ENCODE measurements around the gene PRKAR2A. TPM values are rescaled to one million over a fixed set of nuclear protein-coding genes. Genes with fewer than 3 reads are reported as not detected.
"Not testable (repeated sequence)": the region's sequence is repeated elsewhere in the genome, so short reads cannot be mapped to it uniquely, and the experiment has no call there.

The PRKAR2A gene
- polyA plus RNA-seq, 4 donors, result 38.5 to 46.2 (median 43.8) TPM

DNA sequence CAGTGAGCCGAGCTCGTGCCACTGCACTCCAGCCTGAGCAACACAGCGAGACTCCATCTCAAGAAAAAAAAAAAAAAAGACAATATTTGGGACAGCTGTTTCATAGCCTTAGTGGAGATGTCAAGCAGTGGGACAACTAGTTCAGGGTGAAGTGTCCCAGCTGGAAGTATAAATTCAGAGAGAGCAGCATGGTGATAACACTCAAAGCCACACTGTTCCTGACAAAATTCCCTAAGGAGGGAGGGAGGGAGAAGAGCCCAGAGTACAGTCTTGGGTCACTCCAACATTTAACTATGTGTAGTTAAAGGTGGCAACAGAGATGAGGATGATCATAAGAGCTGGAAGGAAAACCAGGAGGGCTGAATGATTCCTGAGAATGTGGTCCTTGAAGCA is 109.5 kb downstream of the PRKAR2A start:
- peak in 2 of 4 donors; percentile 54 to 70 for DNase-seq (ENCODE audit: low read depth in 4 of 4, low spot score in 3 of 4)

DNA sequence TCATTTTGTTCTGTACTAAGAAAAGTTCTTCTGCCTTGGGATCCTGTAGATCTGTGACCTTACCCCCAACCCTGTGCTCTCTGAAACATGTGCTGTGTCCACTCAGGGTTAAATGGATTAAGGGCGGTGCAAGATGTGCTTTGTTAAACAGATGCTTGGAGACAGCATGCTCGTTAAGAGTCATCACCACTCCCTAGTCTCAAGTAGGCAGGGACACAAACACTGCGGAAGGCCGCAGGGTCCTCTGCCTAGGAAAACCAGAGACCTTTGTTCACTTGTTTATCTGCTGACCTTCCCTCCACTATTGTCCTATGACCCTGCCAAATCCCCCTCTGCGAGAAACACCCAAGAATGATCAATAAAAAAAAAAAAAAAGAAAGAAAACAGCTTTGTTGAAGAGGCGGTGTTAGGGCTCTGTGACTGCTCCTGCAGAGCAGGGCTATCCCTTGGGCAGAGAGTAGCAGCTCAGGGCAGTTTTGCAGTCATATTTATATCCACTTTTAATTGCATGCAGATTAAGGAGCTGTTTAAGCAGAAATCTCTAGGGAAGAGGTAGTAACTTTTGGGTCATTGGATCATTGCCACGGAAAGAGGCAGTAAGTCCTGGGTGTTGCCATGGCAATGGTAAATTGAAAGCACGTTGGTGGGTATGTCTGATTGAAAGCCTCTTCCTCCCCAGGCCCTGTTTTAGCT is 112.5 kb downstream of the PRKAR2A start:
- not testable (repeated sequence) for DNase-seq (ENCODE audit: low read depth in 4 of 4, low spot score in 3 of 4)

DNA sequence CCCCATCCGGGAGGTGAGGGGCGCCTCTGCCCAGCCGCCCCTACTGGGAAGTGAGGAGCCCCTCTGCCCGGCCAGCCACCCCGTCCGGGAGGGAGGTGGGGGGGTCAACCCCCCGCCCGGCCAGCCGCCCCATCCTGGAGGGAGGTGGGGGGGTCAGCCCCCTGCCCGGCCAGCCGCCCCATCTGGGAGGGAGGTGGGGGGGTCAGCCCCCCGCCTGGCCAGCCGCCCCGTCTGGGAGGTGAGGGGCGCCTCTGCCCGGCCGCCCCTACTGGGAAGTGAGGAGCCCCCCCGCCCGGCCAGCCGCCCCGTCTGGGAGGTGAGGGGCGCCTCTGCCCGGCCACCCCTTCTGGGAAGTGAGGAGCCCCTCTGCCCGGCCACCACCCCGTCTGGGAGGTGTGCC is 113.1 kb downstream of the PRKAR2A start:
- not testable (repeated sequence) for DNase-seq (ENCODE audit: low read depth in 4 of 4, low spot score in 3 of 4)

DNA sequence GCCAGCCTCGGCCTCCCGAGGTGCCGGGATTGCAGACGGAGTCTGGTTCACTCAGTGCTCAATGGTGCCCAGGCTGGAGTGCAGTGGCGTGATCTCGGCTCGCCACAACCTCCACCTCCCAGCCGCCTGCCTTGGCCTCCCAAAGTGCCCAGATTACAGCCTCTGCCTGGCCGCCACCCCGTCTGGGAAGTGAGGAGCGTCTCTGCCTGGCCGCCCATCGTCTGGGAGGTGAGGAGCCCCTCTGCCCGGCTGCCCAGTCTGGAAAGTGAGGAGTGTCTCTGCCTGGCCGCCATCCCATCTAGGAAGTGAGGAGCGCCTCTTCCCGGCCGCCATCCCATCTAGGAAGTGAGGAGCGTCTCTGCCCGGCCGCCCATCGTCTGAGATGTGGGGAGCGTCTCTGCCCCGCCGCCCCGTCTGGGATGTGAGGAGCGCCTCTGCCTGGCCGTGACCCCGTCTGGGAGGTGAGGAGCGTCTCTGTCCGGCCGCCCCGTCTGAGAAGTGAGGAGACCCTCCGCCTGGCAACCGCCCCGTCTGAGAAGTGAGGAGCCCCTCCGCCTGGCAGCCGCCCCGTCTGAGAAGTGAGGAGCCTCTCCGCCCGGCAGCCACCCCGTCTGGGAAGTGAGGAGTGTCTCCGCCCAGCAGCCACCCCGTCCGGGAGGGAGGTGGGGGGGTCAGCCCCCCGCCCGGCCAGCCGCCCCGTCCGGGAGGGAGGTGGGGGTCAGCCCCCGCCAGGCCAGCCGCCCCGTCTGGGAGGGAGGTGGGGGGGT is 113.7 kb downstream of the PRKAR2A start:
- not testable (repeated sequence) for DNase-seq (ENCODE audit: low read depth in 4 of 4, low spot score in 3 of 4)

DNA sequence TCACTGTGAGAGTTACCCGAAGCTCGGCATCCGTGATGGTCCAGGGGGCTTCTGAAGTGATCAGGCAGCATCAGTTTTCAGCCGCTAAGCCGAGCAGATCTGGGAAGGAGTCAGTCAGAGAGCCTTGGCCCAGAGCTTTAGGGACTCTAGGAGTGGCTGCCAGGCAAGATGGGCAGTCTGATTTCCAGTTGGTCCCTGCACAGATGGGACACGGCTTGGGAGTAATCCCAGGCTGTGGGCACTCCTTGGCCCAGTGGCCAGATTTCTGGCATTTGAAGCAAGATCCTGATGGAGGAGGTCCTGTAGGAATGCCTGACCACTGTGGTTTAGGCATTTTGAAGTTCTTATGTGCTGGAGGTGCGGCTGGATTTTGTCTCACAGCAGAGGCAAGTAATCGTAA is 120.2 kb downstream of the PRKAR2A start:
- no peak for DNase-seq (ENCODE audit: low read depth in 4 of 4, low spot score in 3 of 4)

DNA sequence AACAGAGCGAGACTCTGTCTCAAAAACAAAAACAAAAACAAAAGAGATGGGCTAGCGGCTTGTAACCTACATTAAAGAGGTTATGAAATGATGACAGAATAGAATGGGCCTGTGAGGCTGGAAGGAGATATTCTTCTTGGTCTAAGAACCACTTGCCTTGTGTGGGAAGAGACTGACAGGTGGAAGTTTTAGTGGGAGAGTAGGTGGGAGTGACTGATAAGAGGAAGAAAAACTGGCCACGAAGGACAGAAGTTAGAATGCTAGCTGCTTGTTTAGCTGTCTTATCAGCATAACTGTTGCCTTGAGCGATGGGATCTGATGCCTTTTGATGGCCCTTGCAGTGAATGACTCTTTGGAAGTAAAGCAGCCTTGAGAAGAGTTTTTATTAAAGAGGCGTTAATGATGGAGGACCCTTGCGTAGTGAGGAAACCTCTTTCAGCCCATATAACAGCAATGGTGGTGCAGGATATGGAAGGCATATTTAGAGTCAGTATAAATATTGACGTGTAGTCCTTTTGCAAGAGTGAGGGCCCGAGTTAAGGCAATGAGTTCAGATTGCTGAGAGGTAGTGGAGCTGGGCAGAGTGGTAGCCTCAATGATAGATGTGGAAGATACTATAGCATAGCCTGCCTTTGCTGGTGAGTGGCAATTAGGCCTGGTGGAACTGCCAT is 122.4 kb downstream of the PRKAR2A start:
- DNase-seq (ENCODE audit: low read depth in 4 of 4, low spot score in 3 of 4), result not testable (repeated sequence)

DNA sequence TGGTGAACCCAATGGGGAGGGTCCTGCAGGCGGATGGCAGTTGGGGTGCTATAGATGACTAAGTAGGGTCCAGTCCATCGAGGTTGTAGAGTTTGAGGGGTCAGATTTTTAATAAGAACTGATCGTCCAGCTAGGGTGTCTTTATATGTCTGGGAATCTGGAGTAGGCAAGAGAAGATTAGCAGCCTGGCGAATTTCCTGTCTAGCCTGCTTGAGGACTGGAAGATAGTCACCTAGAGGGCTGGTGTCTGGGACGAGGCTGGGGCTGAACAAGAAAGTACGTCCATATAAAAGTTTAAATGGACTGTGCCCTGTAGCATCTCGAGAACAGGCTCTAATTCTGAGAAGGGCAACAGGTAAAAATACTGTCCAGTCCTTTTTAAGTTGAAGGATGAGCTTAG is 123.9 kb downstream of the PRKAR2A start:
- no peak for DNase-seq (ENCODE audit: low read depth in 4 of 4, low spot score in 3 of 4)

DNA sequence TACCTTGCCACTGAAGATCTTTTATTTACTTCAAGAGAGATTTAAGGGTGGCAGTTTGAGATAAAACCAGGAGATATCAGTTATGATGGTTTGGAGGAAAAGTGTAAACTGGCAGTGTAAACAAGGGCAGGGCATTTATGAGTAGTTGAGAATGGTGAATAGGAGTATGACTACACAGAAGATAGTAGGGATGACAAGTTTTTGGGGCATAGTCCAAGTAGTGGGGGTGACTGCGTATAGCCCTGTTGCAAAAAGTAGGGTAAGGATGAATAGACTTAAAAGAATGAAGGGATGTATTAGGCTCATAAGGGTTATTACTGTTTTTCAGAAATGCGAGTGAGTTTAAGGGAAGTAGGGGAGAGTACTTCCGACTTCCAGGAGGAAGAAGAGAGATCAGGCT is 124.4 kb downstream of the PRKAR2A start:
- not testable (repeated sequence) for DNase-seq (ENCODE audit: low read depth in 4 of 4, low spot score in 3 of 4)

DNA sequence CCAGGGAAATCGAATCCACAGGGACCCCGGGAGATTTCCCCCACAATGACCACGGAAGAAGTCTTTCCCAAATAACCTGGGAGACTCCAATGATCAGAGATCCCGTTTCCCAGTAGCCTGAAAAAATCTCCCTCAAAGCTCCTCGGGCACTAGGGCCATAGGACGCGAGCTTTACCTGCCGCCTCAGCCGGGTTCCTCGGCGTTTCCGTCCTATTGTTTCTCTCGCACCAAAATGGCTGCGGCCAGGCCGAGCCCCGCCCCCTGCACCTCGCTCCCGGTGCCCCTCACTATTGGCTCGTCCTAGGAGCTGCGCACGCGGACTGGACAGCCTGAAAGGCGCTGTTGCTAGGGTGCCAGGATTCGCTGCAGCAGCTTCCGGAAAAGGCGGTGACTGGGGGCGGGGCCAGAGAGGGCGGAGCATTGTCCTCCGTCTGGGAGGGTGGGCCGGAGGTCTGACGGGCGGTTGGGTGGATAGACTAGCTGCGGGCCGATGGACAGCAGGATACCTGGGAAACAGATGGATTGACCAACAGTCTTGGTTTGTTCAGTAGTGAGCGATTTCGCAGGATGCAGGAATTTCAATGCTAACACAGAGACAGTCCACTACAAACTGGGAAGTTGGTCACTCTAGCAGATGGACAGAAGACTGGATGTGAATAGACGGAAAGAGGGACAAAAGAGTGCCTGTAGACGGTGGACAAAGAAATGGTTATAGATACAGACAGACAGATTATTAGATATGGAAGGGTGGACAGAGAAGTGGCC is 130.5 kb downstream of the PRKAR2A start, which contains the start of gene IP6K2:
Gene IP6K2, minus strand, starts transcription at position 240 of the 765 bp plus-strand sequence. CDS start 21,930 bp downstream, outside the sequence.
- peak; percentile 94 to 97 (median 96) for DNase-seq (ENCODE audit: low read depth in 4 of 4, low spot score in 3 of 4)

DNA sequence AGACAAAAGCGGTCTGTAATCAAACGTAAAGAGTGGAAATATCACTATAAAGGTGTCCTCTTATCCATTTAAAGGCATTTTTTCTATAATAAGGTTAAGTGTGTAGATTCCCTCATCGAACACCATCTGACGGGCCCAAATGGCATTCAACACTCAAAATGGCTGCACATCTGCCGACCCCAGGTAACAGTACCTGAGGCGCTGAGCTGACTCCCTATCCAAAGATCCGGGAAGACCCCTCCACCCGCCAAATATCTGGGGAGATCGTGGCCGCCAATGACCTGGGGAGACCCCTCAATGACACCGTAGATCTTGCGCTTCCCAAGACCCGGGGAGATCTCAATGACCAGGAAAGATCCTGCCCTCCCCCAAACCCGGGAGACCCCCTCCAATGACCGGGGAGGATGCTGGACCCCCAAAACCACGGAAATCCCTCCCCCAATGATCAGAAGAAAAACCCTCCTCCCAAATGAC is 131.1 kb downstream of the PRKAR2A start:
- DNase-seq (ENCODE audit: low read depth in 4 of 4, low spot score in 3 of 4), result no peak

DNA sequence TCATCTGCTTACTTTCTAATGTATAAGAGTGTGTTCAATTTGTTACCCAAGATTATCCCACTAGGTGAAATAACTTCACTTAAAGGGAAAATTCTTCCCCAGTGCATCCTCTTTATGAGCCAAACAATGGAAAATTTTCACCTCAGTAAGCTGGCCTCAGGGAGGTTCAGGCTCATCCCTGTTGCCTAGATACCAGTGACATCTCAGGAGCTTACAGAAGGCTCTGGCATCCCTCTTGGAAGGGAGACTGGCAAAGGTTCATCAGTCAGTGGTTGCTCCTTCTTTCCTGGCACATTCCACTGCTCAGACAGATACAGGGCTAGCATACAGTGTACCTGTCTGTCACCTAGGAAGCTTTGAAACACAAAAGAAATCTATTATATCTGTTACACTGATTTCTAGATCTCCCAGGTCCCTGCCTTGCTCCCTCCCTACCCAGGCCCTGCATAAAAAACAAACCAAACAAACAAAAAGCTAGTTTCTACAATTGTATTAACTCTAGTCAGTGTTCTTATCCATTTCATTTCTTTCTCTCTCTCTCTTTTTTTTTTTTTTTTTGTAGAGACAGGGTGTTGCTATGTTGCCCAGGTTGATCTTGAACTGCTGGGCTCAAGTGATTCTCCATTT is 132.4 kb downstream of the PRKAR2A start:
- no peak for DNase-seq (ENCODE audit: low read depth in 4 of 4, low spot score in 3 of 4)

DNA sequence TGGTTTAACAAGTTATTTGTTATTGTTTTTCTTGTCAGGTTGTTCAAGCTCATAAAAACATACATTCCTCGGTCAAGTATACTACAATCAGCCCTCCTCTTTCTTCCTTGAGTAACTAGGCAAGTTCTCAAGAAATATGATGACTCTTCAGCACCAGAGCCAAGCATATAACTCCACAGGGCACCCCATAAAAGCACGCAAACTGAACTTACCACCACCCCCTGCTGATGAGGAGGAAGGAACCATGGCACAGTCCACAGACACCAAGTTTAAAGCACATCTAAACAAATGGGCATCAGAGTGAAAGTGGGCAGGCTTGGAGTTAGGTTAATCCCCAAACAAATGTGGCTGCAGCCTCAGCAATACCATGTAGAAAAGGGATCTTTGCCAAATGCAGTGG is 135.9 kb downstream of the PRKAR2A start:
- no peak for DNase-seq (ENCODE audit: low read depth in 4 of 4, low spot score in 3 of 4)

DNA sequence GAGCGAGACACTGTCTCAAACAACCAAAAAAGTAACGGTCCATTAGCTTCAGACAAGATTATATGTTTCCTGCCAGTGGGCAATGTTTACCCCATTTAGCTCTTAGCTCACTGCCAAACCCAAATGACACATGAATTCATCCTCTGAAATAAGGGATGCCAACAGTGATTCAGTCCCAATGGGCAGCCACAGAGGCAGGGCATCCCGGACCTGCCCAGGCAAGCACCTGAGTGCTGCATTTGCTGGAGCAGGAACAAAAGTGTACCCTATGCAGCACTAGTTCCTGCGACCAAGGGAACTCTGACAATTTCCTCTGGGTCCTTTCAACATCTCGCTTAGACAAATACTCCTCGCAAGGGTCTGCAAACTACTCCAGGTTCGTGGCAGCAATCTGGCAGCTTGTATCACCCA is 138.6 kb downstream of the PRKAR2A start:
- no peak for DNase-seq (ENCODE audit: low read depth in 4 of 4, low spot score in 3 of 4)

DNA sequence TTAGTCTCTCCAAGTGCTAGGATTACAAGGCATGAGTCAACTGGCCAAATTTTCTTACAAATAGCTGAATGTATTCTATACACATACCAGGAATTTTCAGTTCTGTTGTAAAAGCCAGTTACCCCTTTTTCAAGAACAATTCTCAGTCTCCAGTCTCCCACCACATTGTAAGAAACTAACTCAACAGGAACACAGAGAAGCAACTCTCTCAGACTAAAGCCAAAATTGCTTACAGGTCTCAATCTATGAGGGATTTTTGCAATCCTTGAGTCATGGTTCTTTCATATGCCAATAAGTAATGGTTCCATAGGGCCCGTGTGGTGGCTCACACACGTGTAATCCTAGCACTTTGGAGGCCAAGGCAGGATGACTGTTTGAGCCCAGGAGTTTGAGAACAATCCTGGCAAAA is 139.2 kb downstream of the PRKAR2A start:
- no peak for DNase-seq (ENCODE audit: low read depth in 4 of 4, low spot score in 3 of 4)

DNA sequence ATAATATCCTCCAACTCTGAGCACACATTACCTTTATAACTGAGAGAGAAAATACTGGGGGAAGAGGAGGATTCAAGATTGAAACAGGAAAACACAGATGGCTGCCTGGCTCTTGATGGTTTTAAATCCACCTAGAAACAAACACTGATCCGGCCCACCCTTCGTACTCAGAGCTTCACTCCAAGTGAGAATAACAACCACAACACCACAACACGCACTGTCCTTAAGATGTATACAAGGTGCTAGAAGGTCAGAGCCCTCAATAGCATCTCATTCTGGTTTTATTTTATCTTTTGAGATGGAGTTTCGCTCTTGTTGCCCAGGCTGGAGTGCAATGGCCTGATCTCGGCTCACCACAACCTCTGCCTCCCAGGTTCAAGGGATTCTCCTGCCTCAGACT is 140.5 kb downstream of the PRKAR2A start:
- no peak for DNase-seq (ENCODE audit: low read depth in 4 of 4, low spot score in 3 of 4)

DNA sequence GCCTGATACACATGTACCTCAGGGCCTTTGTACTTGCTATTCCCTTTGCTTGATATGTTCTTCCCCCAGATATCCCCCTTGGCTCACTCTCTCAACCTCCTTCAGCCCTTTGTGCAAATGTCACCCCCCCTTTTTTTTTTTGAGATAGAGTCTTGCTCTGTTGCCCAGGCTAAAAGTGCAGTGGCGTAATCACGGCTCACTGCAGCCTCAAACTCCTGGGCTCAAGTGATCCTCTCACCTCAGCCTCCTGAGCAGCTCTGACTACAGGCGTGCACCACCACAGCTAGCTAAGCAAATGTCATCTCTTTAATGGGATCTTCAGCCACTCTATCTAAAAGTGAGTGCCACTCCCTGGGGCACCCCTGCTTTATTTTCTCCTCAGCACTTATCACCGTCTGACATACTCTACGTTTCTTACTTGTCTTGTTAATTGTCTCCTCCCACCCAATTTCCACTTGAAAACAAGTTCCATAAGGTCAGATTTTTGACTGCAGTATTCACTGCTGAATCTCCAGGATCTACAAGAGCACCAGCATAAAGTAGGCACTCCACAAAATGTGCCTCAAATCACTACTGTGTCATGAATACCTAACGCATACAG is 145.3 kb downstream of the PRKAR2A start:
- no peak for DNase-seq (ENCODE audit: low read depth in 4 of 4, low spot score in 3 of 4)

DNA sequence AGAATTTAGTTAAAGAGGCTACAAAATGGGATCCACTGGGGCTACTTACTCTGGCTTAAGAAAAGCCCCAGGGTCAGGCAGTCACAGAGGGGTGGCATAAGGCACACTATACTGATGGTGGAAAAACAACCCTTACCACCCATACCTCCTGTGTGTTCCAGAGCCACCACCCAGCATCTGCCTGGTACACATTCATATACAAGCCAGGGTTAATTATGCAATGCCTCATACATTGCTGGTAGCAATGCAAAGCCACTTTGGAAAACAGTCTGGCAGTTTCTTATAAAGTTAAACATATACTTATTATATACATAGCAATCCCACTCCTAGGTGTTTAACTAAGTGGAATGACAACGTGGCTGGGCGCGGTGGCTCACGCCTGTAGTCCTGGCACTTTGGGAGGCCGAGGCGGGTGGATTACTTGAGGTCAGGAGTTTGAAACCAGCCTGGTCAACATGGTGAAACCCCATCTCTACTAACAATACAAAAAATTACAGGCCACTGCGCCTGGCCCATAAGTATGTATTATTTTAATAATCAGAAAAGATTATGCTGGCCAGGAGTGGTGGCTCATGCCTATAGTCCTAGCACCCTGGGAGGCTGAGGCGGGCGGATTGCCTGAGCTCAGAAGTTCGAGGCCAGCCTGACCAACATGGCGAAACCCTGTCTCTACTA is 146.8 kb downstream of the PRKAR2A start:
- no peak for DNase-seq (ENCODE audit: low read depth in 4 of 4, low spot score in 3 of 4)

DNA sequence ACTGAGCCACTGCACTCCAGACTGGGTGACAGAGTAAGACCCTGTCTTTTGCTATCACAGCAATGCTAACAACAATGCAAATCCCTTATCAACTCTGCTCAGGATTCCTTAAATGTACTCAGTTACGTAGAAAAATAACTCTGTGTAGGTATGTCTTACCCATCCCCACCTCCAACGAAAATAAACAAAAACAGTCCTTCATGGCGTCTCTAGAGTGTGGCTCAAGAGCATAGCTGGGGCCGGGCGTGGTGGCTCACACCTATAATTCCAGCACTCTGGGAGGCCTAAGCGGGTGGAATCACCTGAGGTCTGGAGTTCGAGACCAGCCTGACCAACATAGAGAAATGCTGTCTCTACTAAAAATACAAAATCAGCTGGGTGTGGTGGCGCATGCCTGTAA is 148.8 kb downstream of the PRKAR2A start:
- DNase-seq (ENCODE audit: low read depth in 4 of 4, low spot score in 3 of 4), result no peak

DNA sequence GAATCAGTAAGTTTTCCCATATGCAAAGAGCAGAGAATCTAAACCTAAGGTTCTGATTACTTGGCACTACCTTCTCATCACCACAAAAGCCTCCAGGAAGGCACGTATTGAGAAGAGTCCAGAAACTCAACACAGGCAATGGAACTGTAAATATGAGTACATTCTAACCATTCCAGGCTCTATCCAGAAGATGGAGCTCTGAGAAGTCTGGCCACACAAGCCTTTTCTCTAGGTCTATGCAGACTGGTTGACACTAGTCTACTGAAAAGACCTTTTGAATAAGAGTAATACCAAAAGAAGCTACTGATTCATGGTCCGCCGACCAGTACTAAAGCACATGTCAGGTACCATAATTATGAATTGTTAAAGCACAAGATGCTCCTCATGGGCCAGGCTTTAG is 149.7 kb downstream of the PRKAR2A start:
- DNase-seq (ENCODE audit: low read depth in 4 of 4, low spot score in 3 of 4), result no peak

Measured in right renal pelvis (tissue), 4 donors.